Fibroblast of lung (primary cell): ENCODE results near the gene HMGB2.

Experiments
- CTCF ChIP-seq, 2 donors: IDR thresholded peaks in 1 of 2; conservative IDR thresholded peaks in 1 of 2; 1 replicate in 1 of 2; 2 replicates in 1 of 2; pipeline ENCODE4 v1.5.1; 2011 to 2012; ENCODE audit warnings: low read length in 2 of 2, control low read depth in 1 of 2, inconsistent platforms in 1 of 2, low read depth in 1 of 2, mild to moderate bottlenecking in 1 of 2
- EZH2 ChIP-seq: IDR thresholded peaks from 2 replicates; pipeline ENCODE4 v1.5.1; 2012; ENCODE audit warnings: low read length, control low read depth, mild to moderate bottlenecking; ENCODE audit errors: missing control alignments

- no peak for TF ChIP-seq CTCF (conservative IDR thresholded peaks at IDR 0.05 in 1 of 2, IDR thresholded peaks at IDR 0.05 in 1 of 2; ENCODE audit: low read depth in 1 of 2, low read length in 2 of 2)
- no peak for TF ChIP-seq EZH2
These were observed 52.5 kb downstream of the HMGB2 start for GRCh38 chr4:173281406-173282255.
